Limb (tissue), 2 donors: ENCODE data around the gene DHRS4L2.
"Not testable (repeated sequence)": the region's sequence is repeated elsewhere in the genome, so short reads cannot be mapped to it uniquely, and the experiment has no call there.

Experiments used
- DNase-seq, 2 donors: peaks; one replicate each; pipeline ENCODE4 v3.0.0-alpha.2; 2016; ENCODE audit errors: extremely low spot score in 2 of 2

The DHRS4L2 gene

GRCh38 chr14:23988607-23989363, at the start of gene DHRS4L2:
Gene DHRS4L2 (plus strand): TSS chr14:23988929. CDS start chr14:23988948, 19 bp downstream.
- peak; percentile 65 to 80 for DNase-seq

GRCh38 chr14:23939607-23940326, 49.0 kb upstream of the DHRS4L2 start:
- no peak for DNase-seq

- DNase-seq, result no peak
Measured at GRCh38 chr14:23941230-23941629, 47.5 kb upstream of the DHRS4L2 start.

- no peak for DNase-seq
Measured at GRCh38 chr14:23941669-23942068, 47.1 kb upstream of the DHRS4L2 start.

GRCh38 chr14:23942587-23942986, 46.1 kb upstream of the DHRS4L2 start:
- DNase-seq, result no peak

- not testable (repeated sequence) for DNase-seq
Measured at GRCh38 chr14:23949069-23949468, 39.7 kb upstream of the DHRS4L2 start.

GRCh38 chr14:23950411-23951135, 38.2 kb upstream of the DHRS4L2 start:
- DNase-seq, result no peak

GRCh38 chr14:23951136-23951466, 37.6 kb upstream of the DHRS4L2 start:
- DNase-seq, result not testable (repeated sequence)

GRCh38 chr14:23951590-23952201, 37.0 kb upstream of the DHRS4L2 start:
- no peak for DNase-seq

- not testable (repeated sequence) for DNase-seq
Measured at GRCh38 chr14:23953116-23953463, 35.6 kb upstream of the DHRS4L2 start.

GRCh38 chr14:23953464-23954278, 35.1 kb upstream of the DHRS4L2 start, which contains the start of gene DHRS4:
Gene DHRS4 (plus strand): TSS chr14:23953770. CDS start chr14:23953789, 19 bp downstream.
- peak; percentile 86 to 88 for DNase-seq

GRCh38 chr14:23954279-23954614, 34.5 kb upstream of the DHRS4L2 start:
- not testable (repeated sequence) for DNase-seq

GRCh38 chr14:23954965-23955364, 33.8 kb upstream of the DHRS4L2 start:
- DNase-seq, result peak in 1 of 2 donors; percentile 46

- not testable (repeated sequence) for DNase-seq
Measured at GRCh38 chr14:23955811-23956210, 32.9 kb upstream of the DHRS4L2 start.

GRCh38 chr14:23957913-23958569, 30.7 kb upstream of the DHRS4L2 start:
- DNase-seq, result not testable (repeated sequence)

- DNase-seq, result not testable (repeated sequence)
Measured at GRCh38 chr14:23960899-23961298, 27.8 kb upstream of the DHRS4L2 start.

GRCh38 chr14:23961704-23962103, 27.0 kb upstream of the DHRS4L2 start:
- not testable (repeated sequence) for DNase-seq

GRCh38 chr14:23969130-23969480, 19.6 kb upstream of the DHRS4L2 start:
- not testable (repeated sequence) for DNase-seq

- DNase-seq, result peak in 1 of 2 donors; percentile 79
Measured at GRCh38 chr14:23969481-23970282, 19.0 kb upstream of the DHRS4L2 start.

GRCh38 chr14:23970283-23970659, 18.5 kb upstream of the DHRS4L2 start:
- DNase-seq, result not testable (repeated sequence)
